ENCODE measurements around the gene ARFGEF2. TPM values are rescaled to one million over a fixed set of nuclear protein-coding genes. Genes with fewer than 3 reads are reported as not detected.
"Not testable (repeated sequence)": the region's sequence is repeated elsewhere in the genome, so short reads cannot be mapped to it uniquely, and the experiment has no call there.

ARFGEF2 gene
- total RNA-seq, 1 experiment from 2014 or later, result 23.7 TPM

DNA sequence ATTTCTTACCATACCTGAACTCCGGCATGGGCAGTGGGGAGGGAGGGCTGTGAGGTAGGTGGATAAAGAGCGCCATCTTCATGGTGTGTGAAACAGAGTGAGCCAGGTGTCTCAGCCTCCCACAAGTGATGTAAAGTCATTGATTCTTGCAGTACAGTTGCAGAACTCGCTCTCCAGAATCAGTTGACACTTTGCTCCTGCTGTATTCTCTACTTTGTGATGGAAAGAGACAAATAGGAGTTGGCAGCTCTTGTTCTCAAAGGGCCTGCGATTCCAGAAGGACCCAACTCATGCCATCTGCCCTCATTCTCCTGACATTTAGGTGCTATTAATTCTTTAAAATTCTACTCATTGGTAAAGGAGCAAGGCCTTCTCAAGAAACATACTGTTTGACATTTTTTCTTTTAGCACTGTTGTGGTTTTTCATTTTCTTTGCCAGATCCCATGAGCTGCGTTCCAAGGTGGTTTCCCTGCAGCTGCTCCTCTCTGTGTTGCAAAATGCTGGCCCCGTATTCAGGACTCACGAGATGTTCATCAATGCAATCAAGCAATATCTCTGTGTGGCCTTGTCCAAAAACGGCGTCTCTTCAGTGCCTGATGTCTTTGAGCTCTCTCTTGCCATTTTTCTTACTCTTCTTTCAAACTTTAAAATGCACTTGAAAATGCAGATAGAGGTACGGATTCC lies 49.3 kb downstream of the ARFGEF2 start:
- DNase-seq (ENCODE audit: low spot score), result no peak
- in situ Hi-C loops (cut with HindIII; ENCODE audit: low sequenced_read_pairs), result no loop called here

DNA sequence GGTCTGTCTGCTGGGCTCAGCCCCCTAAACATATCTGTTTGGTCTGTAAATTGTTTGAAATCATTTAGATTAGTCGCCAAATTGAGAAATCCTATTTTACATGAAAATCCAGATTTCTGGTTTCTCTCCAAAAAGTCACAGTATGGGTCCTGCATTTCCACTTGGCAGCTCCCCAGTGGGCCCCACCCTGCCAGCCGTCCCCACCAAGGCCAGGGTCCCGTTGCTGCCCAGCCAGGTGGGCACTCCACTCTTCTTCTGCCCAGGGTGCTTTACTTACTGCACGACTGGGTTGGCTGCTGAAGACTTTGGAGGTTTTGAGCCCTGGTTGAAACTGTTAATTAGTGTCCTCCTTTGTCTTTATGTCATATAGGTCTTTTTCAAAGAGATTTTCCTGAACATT lies 50.4 kb downstream of the ARFGEF2 start:
- no peak for DNase-seq (ENCODE audit: low spot score)
- in situ Hi-C loops (cut with HindIII; ENCODE audit: low sequenced_read_pairs), result no loop called here

DNA sequence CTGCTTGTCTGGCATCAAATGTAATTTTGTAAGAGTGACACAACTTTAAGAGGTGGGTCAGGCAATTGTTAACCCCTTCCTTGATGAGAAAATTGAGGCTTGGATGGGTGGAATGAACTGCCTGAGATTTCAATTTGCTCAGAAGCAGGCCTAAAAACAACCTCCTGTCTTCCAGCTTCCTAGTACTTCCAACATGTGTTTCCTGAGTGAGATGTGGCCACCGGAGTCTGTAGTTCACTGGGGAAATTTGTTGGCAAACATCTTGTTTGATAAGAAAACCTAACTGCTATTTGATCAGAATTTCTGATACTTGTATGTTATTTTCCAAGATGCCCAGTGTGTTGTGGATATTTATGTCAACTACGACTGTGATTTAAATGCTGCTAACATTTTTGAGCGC lies 51.3 kb downstream of the ARFGEF2 start:
- in situ Hi-C loops (cut with HindIII; ENCODE audit: low sequenced_read_pairs), result no loop called here
- no peak for DNase-seq (ENCODE audit: low spot score)

DNA sequence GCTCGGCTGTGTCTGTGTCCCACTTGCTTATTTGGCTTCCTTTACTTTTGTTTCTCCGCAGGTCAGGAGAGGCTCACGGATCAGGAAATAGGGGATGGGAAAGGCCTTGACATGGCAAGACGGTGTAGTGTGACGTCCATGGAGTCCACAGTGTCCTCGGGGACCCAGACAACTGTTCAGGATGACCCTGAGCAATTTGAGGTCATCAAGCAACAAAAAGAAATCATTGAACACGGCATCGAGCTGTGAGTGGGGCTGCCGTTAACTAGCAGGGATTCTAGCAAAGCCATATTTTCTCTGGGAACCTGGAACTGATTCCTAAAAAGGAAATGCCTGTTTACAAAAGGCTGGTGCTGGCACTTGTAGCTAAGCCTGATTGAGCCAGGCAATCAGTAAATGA lies 54.4 kb downstream of the ARFGEF2 start:
- in situ Hi-C loops (cut with HindIII; ENCODE audit: low sequenced_read_pairs), result no loop called here
- no peak for DNase-seq (ENCODE audit: low spot score)

DNA sequence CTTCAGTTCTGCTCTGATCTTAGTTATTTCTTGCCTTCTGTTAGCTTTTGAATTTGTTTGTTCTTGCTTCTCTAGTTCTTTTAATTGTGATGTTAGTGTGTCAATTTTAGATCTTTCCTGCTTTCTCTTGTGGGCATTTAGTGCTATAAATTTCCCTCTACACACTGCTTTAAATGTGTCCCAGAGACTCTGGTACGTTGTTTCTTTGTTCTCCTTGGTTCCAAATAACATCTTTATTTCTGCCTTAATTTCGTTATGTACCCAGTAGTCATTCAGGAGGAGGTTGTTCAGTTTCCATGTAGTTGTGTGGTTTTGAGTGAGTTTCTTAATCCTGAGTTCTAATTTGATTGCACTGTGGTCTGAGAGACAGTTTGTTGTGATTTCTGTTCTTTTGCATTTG lies 58.5 kb downstream of the ARFGEF2 start:
- DNase-seq (ENCODE audit: low spot score); in situ Hi-C loops (cut with HindIII; ENCODE audit: low sequenced_read_pairs): not testable (repeated sequence)

DNA sequence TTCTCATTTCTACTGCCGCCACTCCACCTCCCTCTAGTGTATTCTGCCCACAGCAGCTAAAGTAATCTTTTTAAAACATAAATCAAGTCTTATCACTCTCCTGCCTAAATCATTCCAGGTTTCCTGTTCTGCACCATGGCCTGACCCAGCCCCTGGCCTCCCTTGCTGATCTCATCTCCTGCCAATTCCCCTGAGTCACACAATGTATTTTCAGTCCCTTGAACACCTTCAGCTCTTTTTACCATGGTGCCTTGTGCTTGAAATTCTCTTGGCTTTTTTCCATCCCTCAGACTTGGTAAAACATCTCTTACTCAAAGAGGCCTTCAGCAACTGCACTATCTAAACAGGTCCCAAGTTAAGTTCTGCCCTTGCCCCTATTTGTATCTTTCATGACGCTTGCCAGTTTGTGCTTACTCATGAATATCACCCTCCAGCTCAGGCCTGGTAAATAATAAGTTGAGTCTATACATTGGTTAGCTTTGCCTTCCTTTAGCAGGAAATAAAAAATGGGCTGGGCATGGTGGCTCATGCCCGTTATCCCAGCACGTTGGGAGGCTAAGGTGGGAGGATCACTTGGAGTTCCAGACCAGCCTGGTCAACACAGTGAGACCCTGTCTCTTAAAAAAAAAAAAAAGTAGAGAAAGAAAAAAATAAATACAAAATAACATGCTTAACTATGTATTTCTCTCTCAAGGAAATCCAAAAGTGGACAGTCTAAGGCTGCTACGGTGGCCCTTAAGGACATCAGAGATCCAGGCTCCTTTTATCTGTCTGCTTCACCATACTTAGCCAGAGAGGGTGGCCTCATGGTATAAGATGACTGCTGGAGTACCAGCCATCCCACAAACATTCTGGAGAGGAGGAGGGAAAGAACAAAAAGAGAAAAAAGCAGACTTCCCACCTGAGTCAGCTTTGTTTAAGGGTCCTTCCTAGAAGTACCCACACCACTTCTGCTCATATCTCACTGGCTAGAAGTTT lies 62.2 kb downstream of the ARFGEF2 start:
- in situ Hi-C loops (cut with HindIII; ENCODE audit: low sequenced_read_pairs), result no loop called here
- no peak for DNase-seq (ENCODE audit: low spot score)

DNA sequence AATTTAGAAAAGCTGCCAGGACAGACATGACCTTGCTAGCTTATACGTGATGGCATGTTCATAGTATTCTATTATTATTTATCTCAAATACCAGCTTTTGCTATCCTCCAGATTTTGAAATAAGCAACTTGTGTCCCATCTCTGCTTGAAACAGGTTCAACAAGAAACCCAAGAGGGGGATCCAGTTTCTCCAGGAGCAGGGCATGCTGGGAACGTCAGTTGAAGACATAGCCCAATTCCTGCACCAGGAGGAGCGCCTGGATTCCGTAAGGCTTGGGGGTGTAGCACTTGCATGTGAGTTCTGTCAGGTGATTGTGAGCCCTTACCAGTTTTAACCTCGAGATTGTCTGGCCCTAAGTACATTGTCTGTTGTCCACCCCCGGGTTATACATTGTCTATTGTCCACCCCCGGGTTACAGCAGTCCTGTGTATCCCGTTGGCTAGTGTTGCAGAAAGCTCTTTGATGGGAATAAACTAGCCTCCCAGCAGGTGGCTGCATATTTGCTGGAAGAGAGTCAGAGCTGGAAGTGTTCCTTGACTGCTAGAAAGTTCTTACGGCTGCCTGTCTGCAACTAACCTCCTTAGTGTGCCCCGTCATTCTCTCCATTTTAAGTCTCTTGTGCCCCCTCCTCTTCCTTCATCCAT lies 63.2 kb downstream of the ARFGEF2 start:
- no peak for DNase-seq (ENCODE audit: low spot score)
- in situ Hi-C loops (cut with HindIII; ENCODE audit: low sequenced_read_pairs), result no loop called here

DNA sequence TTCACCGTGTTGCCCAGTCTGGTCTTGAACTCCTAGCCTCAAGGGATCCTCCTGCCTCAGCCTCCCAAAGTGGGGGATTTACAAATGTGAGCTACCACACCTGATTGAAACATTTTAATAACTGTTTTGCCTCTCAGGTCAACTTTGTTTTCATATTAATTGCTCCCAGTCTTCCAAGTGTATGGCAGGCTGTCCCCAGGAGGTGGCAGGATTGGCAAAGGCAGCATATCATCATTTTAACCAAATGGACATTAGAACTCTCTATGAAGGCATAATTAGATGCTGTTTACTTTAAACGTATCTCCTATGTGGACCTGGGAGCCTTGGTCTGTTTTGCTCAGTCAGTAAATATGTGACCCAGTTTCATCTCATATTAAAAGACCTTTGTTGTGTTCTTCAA lies 65.4 kb downstream of the ARFGEF2 start:
- in situ Hi-C loops (cut with HindIII; ENCODE audit: low sequenced_read_pairs), result no loop called here
- peak; percentile 8 for DNase-seq (ENCODE audit: low spot score)

DNA sequence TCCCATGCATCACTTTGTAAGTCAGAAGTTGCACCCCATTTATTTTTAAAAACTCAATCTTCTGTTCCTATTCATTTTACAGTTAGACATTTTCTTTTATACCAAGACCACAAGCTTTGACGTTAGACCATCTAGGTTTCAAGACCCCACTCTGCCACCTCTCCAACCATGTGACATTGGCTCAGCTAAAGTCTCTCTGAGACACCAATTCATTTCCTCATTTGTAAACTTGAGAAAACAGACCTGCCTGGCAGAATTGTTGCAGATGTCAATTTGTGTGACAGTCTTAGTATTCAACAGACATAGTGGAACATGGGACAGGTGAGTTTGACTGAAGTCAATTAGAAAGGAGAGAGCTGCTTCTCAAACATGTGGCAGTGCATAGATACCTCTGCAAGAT lies 69.0 kb downstream of the ARFGEF2 start:
- in situ Hi-C loops (cut with HindIII; ENCODE audit: low sequenced_read_pairs), result loop anchor here (10.0 kb wide), 1 partner anchor 54 kb away; the partner anchor contains the start of gene CSE1L
- no peak for DNase-seq (ENCODE audit: low spot score)

DNA sequence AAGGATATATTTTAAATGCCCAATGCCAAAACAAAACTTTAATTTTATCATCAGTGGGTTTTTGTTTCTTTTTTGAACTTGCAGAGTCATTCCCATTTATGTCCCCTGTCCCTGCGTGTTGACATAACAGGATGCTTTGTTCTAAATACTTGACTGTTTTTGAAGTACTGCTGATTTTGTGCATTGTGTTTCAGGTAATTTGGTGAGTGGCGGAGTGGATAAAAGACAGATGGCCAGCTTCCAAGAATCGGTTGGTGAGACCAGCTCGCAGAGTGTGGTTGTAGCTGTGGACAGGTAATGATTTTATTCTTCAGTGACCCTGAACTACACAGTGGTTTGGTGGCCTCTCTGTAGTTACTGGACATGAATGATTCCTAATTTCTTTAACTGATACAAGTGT lies 74.1 kb downstream of the ARFGEF2 start:
- no peak for DNase-seq (ENCODE audit: low spot score)
- in situ Hi-C loops (cut with HindIII; ENCODE audit: low sequenced_read_pairs), result loop anchor here (10.0 kb wide), 1 partner anchor 49 kb away; the partner anchor contains the start of gene CSE1L

DNA sequence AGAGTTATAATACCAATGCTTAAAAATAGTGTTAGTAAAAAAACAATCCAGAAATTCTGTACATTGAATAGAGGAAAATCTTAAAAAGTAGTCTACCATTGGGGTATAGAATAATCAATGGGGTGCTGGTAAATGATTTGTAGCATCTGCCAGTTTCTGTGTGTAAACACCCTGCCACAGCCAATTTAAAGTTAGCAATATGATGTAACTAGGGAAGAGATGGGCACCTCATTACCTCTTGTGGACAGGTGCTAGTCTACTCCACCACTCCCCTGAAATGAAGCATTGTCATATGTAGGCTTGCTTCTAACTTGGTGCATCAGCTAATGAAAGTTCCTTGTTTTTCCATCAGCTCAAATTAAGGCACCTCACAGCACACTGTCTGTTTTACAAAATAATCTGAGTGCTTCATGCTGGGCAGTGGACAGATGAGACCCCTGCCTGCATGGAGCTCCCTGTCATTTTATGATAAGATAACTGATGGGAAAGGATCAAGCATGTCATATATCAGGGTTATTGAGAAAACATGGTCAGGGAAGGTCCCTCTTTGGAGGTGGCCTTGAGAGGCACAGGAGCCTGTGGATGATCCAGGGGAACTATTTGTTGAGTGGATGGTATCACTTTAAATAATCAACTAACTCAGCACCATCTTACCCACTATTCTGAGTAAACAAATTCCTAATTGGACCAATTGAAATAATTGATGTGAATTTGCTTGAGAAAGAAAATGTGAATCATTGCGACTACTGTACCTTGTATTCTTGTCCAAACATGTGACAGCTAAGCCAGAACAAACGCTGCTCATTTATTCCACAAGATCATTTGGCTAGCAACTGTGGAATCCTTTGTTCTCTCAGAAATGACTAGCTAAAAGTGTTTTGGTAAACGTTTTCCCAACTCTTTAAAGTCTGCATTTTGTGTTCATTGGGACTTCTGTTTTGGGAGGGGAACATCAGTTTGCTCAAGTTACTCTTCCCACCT lies 78.7 kb downstream of the ARFGEF2 start:
- DNase-seq (ENCODE audit: low spot score), result no peak
- in situ Hi-C loops (cut with HindIII; ENCODE audit: low sequenced_read_pairs), result loop anchor here (10.0 kb wide), 1 partner anchor 45 kb away; the partner anchor contains the start of gene CSE1L

DNA sequence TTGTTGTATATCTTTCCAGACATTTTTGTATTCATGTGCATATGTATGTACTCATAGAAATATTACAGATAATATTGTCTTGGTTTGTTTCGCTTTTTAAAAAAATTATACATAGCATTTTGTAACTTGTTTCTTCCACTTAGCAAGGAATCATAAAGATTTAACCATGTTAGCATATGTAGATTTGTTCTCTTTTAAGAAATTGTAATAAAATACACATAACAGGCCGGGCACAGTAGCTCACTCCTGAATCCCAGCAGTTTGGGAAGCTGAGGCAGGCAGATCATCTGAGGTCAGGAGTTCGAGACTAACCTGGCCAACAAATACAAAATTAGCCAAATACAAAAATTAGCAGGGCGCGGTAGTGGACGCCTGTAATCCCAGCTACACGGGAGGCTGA lies 80.2 kb downstream of the ARFGEF2 start:
- DNase-seq (ENCODE audit: low spot score), result no peak
- in situ Hi-C loops (cut with HindIII; ENCODE audit: low sequenced_read_pairs), result no loop called here

DNA sequence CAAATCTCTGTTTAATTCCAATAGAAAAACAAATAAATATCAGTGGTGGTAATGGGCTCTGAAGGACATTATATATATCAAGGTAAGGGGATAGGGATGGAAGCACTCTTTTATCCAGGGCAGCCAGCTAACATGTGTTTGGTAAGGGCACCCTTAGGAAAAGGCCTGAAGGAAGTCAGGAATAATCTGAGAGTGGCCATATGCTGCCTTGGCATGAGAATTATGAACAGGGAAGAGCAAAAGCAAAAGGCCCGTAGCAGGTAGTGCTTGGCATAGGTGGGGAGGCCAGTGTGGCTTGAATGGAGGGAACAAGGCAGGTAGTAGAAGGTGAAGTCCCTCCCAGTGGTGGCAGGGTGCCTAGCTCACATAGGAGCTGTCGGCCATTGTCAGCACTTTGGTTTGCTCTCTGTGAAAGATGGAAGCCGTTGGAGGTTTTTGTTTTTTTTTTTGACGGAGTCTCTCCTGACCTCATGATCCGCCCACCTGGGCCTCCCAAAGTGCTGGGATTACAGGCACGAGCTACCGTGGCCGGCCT lies 85.0 kb downstream of the ARFGEF2 start:
- DNase-seq (ENCODE audit: low spot score), result peak; percentile 74
- in situ Hi-C loops (cut with HindIII; ENCODE audit: low sequenced_read_pairs), result no loop called here

DNA sequence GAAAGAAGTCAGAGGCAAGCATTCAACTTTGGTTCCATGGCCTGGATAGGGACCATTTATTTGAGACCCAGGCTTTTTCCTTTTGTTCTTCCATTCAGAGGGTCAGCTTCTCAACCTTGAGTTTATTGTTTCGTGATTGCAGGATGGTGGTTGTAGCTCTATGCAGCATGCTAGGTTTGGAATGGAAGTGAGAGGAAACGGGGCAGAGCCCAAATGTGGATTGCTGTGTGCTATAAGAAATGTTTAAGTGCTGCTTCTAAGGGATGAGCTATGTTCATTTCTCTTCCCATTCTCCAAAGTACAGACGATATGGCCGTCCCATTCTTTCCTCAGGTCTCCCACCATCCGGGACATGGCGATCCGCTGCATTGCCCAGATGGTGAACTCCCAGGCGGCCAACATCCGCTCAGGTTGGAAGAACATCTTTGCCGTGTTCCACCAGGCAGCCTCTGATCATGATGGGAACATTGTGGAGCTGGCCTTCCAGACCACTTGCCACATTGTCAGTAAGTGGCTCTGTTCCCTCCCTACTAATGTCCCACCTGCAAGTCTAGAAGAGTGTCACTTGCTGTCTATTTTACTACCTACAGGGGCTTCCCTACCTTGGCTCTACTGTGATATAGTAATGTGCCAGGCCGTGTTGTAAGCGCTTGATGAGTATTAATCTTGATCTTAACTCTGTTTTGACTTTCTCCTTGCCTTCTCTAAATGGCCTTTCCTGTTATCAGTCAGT lies 88.6 kb downstream of the ARFGEF2 start:
- in situ Hi-C loops (cut with HindIII; ENCODE audit: low sequenced_read_pairs), result no loop called here
- no peak for DNase-seq (ENCODE audit: low spot score)

DNA sequence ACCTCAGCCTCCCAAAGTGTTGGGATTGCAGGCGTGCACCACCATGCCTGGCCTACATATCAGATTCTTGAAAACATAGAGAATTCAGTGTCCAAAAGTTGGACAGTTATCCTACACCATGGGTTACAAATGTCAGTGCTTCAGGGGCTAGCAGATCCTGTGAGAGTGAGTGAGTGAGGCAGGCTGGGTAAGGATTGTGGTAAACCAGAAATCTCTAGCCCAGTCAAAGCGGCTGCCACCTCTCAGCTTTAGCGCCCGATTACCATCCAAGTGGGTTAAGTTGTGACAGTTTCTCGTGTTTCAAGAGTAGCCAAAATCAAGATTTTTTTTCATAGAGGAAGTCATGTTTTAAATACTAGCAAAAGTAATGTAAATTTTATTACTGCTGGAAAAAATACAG lies 102.7 kb downstream of the ARFGEF2 start:
- no peak for DNase-seq (ENCODE audit: low spot score)
- in situ Hi-C loops (cut with HindIII; ENCODE audit: low sequenced_read_pairs), result no loop called here

DNA sequence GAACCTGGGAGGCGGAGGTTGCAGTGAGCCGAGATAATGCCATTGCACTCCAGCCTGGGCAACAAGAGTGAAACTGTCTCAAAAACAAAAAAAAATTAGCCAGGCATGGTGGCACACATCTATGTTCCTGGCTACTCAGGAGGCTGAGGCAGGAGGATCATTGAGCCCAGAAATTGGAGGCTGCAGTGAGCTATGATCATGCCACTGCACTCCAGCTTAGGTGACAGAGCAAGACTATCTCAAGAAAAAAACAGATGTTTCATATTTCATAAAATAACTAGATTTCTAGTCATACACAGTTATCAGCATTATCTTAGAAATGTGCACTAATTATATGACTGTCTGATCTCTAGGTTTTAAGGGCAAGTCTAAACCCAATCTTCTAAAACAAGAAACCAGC lies 106.7 kb downstream of the ARFGEF2 start:
- in situ Hi-C loops (cut with HindIII; ENCODE audit: low sequenced_read_pairs); DNase-seq (ENCODE audit: low spot score): not testable (repeated sequence)

DNA sequence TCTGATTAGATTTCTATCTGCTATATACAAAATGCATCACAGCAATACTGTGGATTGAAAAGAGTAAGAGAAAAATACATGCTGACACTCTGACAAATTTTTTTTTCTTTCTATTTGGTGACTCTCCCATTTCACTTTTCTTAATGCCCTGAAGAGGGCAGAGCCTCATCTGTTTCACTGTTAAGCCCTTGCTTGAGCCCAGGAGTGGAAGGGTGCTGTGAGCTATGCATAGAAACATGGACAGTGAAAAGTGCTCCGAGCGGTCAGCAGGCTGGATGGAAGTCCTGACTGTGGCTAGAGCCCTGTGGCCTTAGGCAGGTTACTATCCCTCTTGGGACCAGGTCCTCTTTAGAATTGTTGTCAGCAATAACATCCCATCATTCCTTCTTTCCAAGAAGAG lies 107.2 kb downstream of the ARFGEF2 start:
- peak; percentile 29 for DNase-seq (ENCODE audit: low spot score)
- in situ Hi-C loops (cut with HindIII; ENCODE audit: low sequenced_read_pairs), result no loop called here

DNA sequence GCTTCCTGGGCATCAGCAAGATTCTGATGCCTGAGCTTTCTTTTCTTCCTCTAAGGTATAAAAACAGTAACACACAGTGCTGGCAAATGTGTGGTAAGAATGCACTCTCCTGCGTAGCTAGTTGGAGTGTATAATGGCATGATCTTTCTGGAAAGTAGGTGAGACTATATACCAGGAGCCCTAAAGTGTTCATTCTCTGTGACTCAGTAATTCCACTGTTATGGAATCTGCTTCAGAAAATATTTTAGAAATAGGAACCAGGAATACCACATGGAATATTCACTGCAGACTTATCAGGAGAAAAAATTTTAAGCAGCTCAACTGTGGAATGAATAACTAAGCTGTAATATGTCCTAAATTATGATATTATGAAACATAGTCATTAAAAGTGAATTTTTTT lies 107.7 kb downstream of the ARFGEF2 start:
- in situ Hi-C loops (cut with HindIII; ENCODE audit: low sequenced_read_pairs), result no loop called here
- DNase-seq (ENCODE audit: low spot score), result no peak

Measured in G401 (cell line).